Gastroesophageal sphincter (tissue), 3 donors: Measurements from ENCODE around the gene MRPL49.

Experiments
- CTCF ChIP-seq, 4 experiments: fragments of 200-600 bp in 2 of 4; fragments of 450-650 bp in 2 of 4; sonication (generic) in 1 of 4; IDR thresholded peaks; one replicate each; pipeline ENCODE4 v1.5.1; 2017 to 2019; ENCODE audit warnings: antibody characterized with exemption in 4 of 4, mild to moderate bottlenecking in 2 of 4, moderate library complexity in 2 of 4
- EP300 ChIP-seq: sonication (generic); formaldehyde crosslinking; IDR thresholded peaks from one replicate; pipeline ENCODE4 v1.6.1; 2017; ENCODE audit warnings: antibody characterized with exemption, mild to moderate bottlenecking
- POLR2A ChIP-seq, 2 donors: fragments of 450-650 bp; IDR thresholded peaks; one replicate each; pipeline ENCODE4 v1.6.1; 2017; ENCODE audit warnings: antibody characterized with exemption in 2 of 2, mild to moderate bottlenecking in 2 of 2, moderate library complexity in 1 of 2
- POLR2AphosphoS5 ChIP-seq: sonication (generic); formaldehyde crosslinking; IDR thresholded peaks from one replicate; pipeline ENCODE4 v1.6.1; 2017; ENCODE audit warnings: antibody characterized with exemption

- TF ChIP-seq CTCF (IDR thresholded peaks at IDR 0.05) (no peak), EP300 (no peak), POLR2A (IDR thresholded peaks at IDR 0.05) (no peak), POLR2AphosphoS5 (no peak)
Measured at GRCh38 chr11:65128182-65129145, 6.3 kb downstream of the MRPL49 start.
